Heart right ventricle (tissue), 16 donors: ENCODE results near the gene LRP6. TPM values are rescaled to one million over a fixed set of nuclear protein-coding genes. Genes with fewer than 3 reads are reported as not detected.

Source experiments
- ATAC-seq, 8 donors: fragments of 200-7000 bp; cut with Tn5 transposase; one replicate each; pipeline ENCODE4 v1.9.1; 2020; ENCODE audit warnings: mild to moderate bottlenecking in 8 of 8, moderate library complexity in 8 of 8, moderate number of reproducible peaks in 1 of 8
- DNase-seq, 2 donors: peaks; one replicate each; pipeline ENCODE4 v3.0.0-alpha.2; 2020
- H3K27ac ChIP-seq, 10 donors: fragments of 200-600 bp; sonication (generic) in 2 of 10; one replicate each; pipeline versions ENCODE4 v1.5.0 to v1.8.0; 2020 to 2022; ENCODE audit warnings: mild to moderate bottlenecking in 3 of 10
- H3K27me3 ChIP-seq, 7 donors: fragments of 200-600 bp; one replicate each; pipeline ENCODE4 v1.8.0; 2021 to 2022; ENCODE audit warnings: mild to moderate bottlenecking in 2 of 7
- H3K36me3 ChIP-seq, 9 donors: fragments of 200-600 bp; sonication (generic) in 1 of 9; one replicate each; pipeline versions ENCODE4 v1.5.0 to v1.8.0; 2020 to 2022; ENCODE audit warnings: mild to moderate bottlenecking in 2 of 9
- H3K4me1 ChIP-seq, 9 donors: fragments of 200-600 bp; sonication (generic) in 1 of 9; one replicate each; pipeline versions ENCODE4 v1.5.0 to v1.8.0; 2020 to 2022; ENCODE audit warnings: mild to moderate bottlenecking in 4 of 9
- H3K4me3 ChIP-seq, 10 donors: fragments of 200-600 bp; sonication (generic) in 2 of 10; one replicate each; pipeline versions ENCODE4 v1.5.0 to v1.8.0; 2020 to 2022; ENCODE audit warnings: mild to moderate bottlenecking in 7 of 10, moderate library complexity in 2 of 10
- H3K9me3 ChIP-seq, 11 donors: fragments of 200-600 bp in 10 of 11; sonication (generic) in 2 of 11; one replicate each; pipeline versions ENCODE4 v1.5.0 to v1.8.0; 2013 to 2022; ENCODE audit warnings: mild to moderate bottlenecking in 2 of 11, control low read depth in 1 of 11, moderate library complexity in 1 of 11
- CTCF ChIP-seq, 9 donors: fragments of 200-600 bp; sonication (generic) in 2 of 9; IDR thresholded peaks; one replicate each; pipeline versions ENCODE4 v1.5.0 to v1.8.0; 2021 to 2022; ENCODE audit warnings: antibody characterized with exemption in 9 of 9, mild to moderate bottlenecking in 5 of 9, moderate library complexity in 1 of 9
- WGBS, 2 donors: extraction: QIAGEN DNeasy Blood & Tissue Kit; methylation state at CpG; one replicate each; pipeline ENCODE4 v1.1.7; 2013; ENCODE audit warnings: inconsistent platforms in 1 of 2; 5-methylcytosine and 5-hydroxymethylcytosine counted together
- intact Hi-C, 10 donors: fragments of 100-400 bp; cut with DNase I; formaldehyde crosslinking; loops; one replicate each; pipeline versions ENCODE4 v1.11.1 to v1.14.2; 2022
- polyA plus RNA-seq, 2 donors: library from polyadenylated mRNA; stranded (reverse); fragments of 200-250 nt; gene quantifications; one replicate each; pipeline ENCODE4 v1.2.3, GENCODE V29; 2013
- total RNA-seq, 10 donors: library from RNA; stranded (reverse); fragmentation: NEBNext Ultra II Directional in 3 of 10; extraction: Animal tissue kit (Norgen Biotek cat#: 25700) in 3 of 10; gene quantifications; one replicate each; pipeline versions ENCODE4 v1.2.1 to v1.2.4, GENCODE V29; 2021 to 2023
- donor health status: Arrhythmogenic right ventricular cardiomyopathy.
- donor health status: ischemic (EF 13 %, LVEDD 7.1; RV severe dilation, severe dysfunction).
- donor health status: healthy with polysubstance abuse.
- donor health status: DM: no; HTN: yes; CAD: no.
- donor health status: DM: no; HTN: no; CAD: no.
- donor health status: ischemic (EF 25% LVEDD 6.9; RV normal size, moderate dysfunction).
- donor health status: ischemic (EF 25% LVEDD 5.7; RV mildly dilated, moderate dysfunction).
- donor health status: healthy.
- donor health status: DM: yes; HTN: yes; CAD: no.
- donor health status: Ischemic cardiomyopathy.
- donor health status: ischemic (EF 35%, LVEDD 5.7; RV mildly dilated, moderate dysfunction).
- donor health status: nonischemic (EF 11% LVEDD 7.7; RV severe dilation, severe dysfunction).
- donor health status: DM: yes; HTN: yes; CAD: no.
- donor health status: PGD.
- donor health status: ischemic (EF 29% LVEDD 5.4; RV normal size, mild dysfunction).
- donor health status: nonischemic (EF 23%, LVEDD 6.1; RV moderate dilation, normal function).

Gene LRP6
- total and polyA plus RNA-seq, 12 donors, result 3.1 to 31.1 (median 24.8) TPM

GRCh38 chr12:12087693-12088034 lies 179.2 kb downstream of the LRP6 start:
- TF ChIP-seq CTCF (IDR thresholded peaks at IDR 0.05), result no peak
- no peak for DNase-seq
- ATAC-seq, result no peak
- intact Hi-C loops, result no loop called here
- H3K4me1 ChIP-seq, result peaks cover 0 to 9% (median 0%) of the 10 kb centered on the region in 9 donors
- no peak overlapping the region for H3K4me3 ChIP-seq
- 96 to 97% methylated on average over 2 of the region's 2 CpGs for WGBS, 2 donors
- no peaks in the 10 kb centered on the region for H3K36me3 ChIP-seq
- H3K27ac ChIP-seq, result no peak overlapping the region
- H3K27me3 ChIP-seq, result no peaks in the 10 kb centered on the region
- no peaks in the 10 kb centered on the region for H3K9me3 ChIP-seq

- ATAC-seq (no peak), DNase-seq (no peak)
- H3K4me1 ChIP-seq, result peaks cover 0 to 6% (median 3%) of the 10 kb centered on the region in 9 donors
- H3K4me3 ChIP-seq, result no peak overlapping the region
- no peak for TF ChIP-seq CTCF (IDR thresholded peaks at IDR 0.05)
- no peaks in the 10 kb centered on the region for H3K27me3 ChIP-seq
- 87 to 88% methylated on average over 9 of the region's 9 CpGs for WGBS, 2 donors
- intact Hi-C loops, result no loop called here
- H3K27ac ChIP-seq, result no peak overlapping the region
- H3K36me3 ChIP-seq, result no peaks in the 10 kb centered on the region
- H3K9me3 ChIP-seq, result no peaks in the 10 kb centered on the region
Observed at GRCh38 chr12:12086973-12087692, 179.7 kb downstream of the LRP6 start.

GRCh38 chr12:12086362-12086761 lies 180.5 kb downstream of the LRP6 start:
- Histone ChIP-seq H3K4me3 (no peak overlapping the region), H3K36me3 (no peaks in the 10 kb centered on the region), H3K4me1 (peaks cover 0 to 13% (median 9%) of the 10 kb centered on the region in 9 donors), H3K27ac (no peak overlapping the region), H3K27me3 (no peaks in the 10 kb centered on the region), H3K9me3 (no peaks in the 10 kb centered on the region)
- WGBS, 2 donors, result 96 to 97% methylated on average over 5 of the region's 5 CpGs
- intact Hi-C loops, result no loop called here
- TF ChIP-seq CTCF (IDR thresholded peaks at IDR 0.05), result no peak
- no peak for DNase-seq
- ATAC-seq, result no peak

- Histone ChIP-seq H3K36me3 (no peaks in the 10 kb centered on the region), H3K9me3 (no peaks in the 10 kb centered on the region), H3K4me3 (no peak overlapping the region), H3K27me3 (no peaks in the 10 kb centered on the region), H3K4me1 (peaks cover 0 to 14% (median 9%) of the 10 kb centered on the region in 9 donors), H3K27ac (no peak overlapping the region)
- WGBS, 2 donors, result 79 to 85% methylated on average over 8 of the region's 8 CpGs
- intact Hi-C loops, result loop anchor here (2.0 to 5.0 kb wide), 7 partner anchors 243 to 479 kb away; partner anchors contain the start of gene DUSP16 (in 1 of the 10)
- TF ChIP-seq CTCF (IDR thresholded peaks at IDR 0.05), result no peak
- ATAC-seq (no peak), DNase-seq (no peak)
Observed at GRCh38 chr12:12083688-12084087, 183.2 kb downstream of the LRP6 start.
